Stimulated activated naive CD8-positive, alpha-beta T cell treated with anti-CD3 and anti-CD28 coated beads, Interleukin-15, Interleukin-2, amounts not matched to agents 100 ng/mL and 50 ng/mL, for 24 hours (primary cell): Measurements from ENCODE around the gene NFKBIA.

ENCODE experiments used
- H3K27ac Mint-ChIP-seq: one replicate; pipeline ENCODE4 v1.8.0; 2021; ENCODE audit warnings: mild to moderate bottlenecking, mixed read lengths
- H3K27me3 Mint-ChIP-seq: one replicate; pipeline ENCODE4 v1.8.0; 2021; ENCODE audit warnings: mixed read lengths
- H3K36me3 Mint-ChIP-seq: one replicate; pipeline ENCODE4 v1.8.0; 2021; ENCODE audit warnings: low read depth, mixed read lengths
- H3K4me1 Mint-ChIP-seq: one replicate; pipeline ENCODE4 v1.8.0; 2021; ENCODE audit warnings: low read depth, mixed read lengths
- H3K4me3 Mint-ChIP-seq: one replicate; pipeline ENCODE4 v1.8.0; 2021; ENCODE audit warnings: mild to moderate bottlenecking, mixed read lengths
- H3K9me3 Mint-ChIP-seq: one replicate; pipeline ENCODE4 v1.8.0; 2021; ENCODE audit warnings: mixed read lengths

NFKBIA gene

DNA sequence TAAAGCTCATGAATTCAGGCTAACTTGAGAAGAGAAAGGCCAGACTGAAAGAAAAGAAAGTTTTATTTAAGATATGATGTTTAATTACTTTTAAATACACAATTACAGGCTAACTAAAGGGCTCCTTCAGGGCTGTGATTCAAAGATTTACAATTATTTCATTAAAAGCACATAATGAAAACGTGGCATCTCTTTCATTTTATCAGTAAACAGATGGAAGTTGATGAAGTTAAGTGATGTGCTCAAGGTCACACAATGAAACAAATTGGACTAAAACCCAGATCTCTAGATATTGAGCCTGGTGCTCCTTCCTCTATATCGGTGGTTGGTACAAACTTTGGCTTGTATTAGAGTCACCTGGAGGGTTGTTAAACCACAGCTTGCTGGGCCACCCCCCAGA lies 13.5 kb upstream of the NFKBIA start:
- no peaks in the 10 kb centered on the region for H3K27me3 Mint-ChIP-seq
- H3K4me3 Mint-ChIP-seq = no peak overlapping the region
- no peaks in the 10 kb centered on the region for H3K9me3 Mint-ChIP-seq
- no peak overlapping the region for H3K27ac Mint-ChIP-seq
- H3K4me1 Mint-ChIP-seq = peaks cover 74% of the 10 kb centered on the region
- no peaks in the 10 kb centered on the region for H3K36me3 Mint-ChIP-seq

DNA sequence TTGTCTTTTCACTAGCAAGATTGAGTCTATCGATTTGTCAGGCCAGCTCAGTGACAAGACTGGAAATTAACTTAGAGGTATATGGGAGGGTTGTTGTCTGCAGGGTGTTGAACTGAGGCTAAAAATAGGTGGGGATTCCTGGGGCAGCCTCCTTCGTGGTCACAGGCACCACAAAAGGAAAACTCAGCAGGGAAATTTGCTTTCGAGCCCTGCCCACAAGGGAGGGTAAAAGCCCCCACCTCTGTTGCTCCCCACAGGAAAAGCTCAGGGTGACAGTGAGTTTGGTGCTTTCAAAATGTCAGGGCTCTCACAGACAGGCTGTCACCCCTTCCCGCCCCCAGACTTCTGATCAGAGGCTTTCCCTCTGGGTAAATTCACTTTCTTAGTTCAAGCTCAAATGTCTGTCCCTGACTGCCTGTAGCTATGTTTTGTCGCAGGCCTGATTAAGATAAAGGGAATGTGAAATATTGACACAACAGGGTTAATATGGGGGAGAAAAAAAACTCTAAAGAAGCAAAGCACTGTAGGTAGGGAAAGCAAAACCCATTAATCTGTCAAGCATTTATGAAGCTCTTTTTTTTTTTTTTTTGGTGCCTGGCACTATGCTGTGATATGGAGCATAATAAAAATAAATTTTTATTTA lies 11.7 kb upstream of the NFKBIA start:
- Mint-ChIP-seq H3K9me3 (no peaks in the 10 kb centered on the region), H3K27me3 (no peaks in the 10 kb centered on the region), H3K4me1 (peaks cover 71% of the 10 kb centered on the region), H3K27ac (peak overlapping the region; percentile 98), H3K36me3 (no peaks in the 10 kb centered on the region), H3K4me3 (peak overlapping the region; percentile 79)

DNA sequence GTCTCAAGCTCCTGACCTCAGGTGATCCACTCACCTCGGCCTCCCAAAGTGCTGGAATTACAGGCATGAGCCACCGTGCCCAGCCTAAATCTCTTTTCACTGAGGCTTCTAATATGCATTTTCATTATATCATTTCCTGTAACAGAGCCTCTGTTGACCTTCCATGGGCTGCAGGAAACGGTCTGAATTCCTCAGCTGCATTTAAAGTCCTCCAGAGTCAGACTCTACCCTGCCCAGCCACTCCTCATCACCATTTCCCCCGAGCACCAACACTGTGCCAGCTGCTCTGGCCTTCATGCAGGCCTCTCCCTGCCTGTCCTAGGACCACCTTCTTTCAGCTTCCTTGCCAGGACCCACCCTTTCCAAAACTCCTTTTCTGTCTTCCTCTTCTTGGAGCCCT lies 9.8 kb upstream of the NFKBIA start:
- Mint-ChIP-seq H3K4me1 (peaks cover 60% of the 10 kb centered on the region), H3K4me3 (no peak overlapping the region), H3K36me3 (no peaks in the 10 kb centered on the region), H3K27ac (peak overlapping the region; percentile 68), H3K9me3 (no peaks in the 10 kb centered on the region), H3K27me3 (no peaks in the 10 kb centered on the region)

DNA sequence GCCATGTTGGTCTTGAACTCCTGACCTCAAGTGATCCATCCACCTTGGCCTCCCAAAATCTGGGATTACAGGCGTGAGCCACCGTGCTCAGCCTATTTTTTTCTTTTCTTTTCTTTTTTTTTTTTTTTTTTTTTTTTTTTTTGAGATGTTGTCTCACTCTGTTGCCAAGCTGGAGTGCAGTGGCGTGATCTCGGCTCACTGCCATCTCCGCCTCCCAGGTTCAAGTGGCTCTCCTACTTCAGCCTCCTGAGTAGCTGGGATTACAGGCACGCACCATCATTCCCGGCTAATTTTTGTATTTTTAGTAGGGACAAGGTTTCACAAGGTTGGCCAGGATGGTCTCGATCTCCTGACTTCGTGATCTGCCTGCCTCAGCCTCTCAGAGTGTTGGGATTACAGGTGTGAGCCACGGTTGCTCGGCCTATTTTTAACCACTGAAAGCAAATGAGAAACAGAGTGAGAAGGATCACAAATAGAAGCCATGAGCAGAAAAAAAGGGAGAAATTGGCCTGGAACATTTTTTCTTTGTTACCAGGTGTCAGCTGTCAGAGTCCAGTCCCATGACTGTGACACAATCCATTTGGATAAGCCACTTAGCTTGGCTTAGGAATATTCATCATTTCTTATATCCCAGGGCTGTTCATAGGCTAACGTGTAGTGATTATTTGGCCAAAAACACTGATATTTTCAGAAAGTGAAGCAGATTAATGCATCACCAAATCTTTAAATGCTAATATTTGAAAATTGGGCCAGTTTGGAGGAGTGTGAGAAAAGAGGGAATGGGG lies 7.9 kb upstream of the NFKBIA start:
- Mint-ChIP-seq H3K4me3 (no peak overlapping the region), H3K9me3 (no peaks in the 10 kb centered on the region), H3K4me1 (peaks cover 47% of the 10 kb centered on the region), H3K36me3 (no peaks in the 10 kb centered on the region), H3K27me3 (no peaks in the 10 kb centered on the region), H3K27ac (peak overlapping the region; percentile 62)

DNA sequence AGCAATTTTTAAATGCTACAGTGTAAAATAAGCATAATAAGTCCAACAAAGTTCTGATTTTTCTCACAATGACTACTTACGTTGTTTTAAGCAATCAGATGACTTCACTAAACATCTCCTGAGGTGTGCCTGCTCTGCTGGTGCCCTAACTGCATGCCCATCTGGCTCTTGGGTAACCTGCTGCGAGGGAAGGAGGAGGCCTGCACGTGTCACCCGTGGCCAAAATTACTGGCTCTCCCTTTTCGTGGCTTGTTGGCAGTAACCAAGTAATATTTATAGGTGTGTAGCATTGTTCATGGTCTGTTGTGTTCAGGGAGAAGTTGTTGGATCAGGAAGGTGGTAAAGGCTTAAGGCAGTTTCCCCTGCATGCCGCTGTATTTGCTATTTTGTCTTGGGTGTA lies 6.3 kb upstream of the NFKBIA start:
- H3K36me3 Mint-ChIP-seq = no peaks in the 10 kb centered on the region
- H3K9me3 Mint-ChIP-seq = no peaks in the 10 kb centered on the region
- no peaks in the 10 kb centered on the region for H3K27me3 Mint-ChIP-seq

DNA sequence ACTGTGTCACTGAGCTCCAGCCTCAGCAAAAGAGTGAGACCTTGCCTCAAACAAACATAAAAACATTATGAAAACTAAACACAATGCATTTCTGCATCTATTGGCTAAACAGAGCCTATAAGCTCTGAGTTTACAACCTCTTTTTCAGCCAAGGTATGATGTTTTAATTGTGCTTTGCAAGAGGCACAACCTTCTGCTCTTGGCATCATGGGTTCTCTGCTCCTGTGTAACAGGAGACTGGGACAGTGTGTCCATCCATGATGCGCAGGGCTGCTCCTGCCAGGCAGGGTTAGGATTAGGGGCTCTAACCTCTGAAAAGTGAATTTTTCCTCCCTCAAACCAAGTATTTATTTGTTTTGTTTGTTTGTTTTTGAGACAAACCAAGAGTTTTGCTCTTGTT lies 5.0 kb upstream of the NFKBIA start:
- Mint-ChIP-seq H3K9me3 (no peaks in the 10 kb centered on the region), H3K27ac (no peak overlapping the region), H3K36me3 (no peaks in the 10 kb centered on the region), H3K27me3 (no peaks in the 10 kb centered on the region), H3K4me1 (peaks cover 43% of the 10 kb centered on the region), H3K4me3 (no peak overlapping the region)

More for the DNA sequence above, 6.3 kb upstream of the NFKBIA start:
- H3K27ac Mint-ChIP-seq = peak overlapping the region; percentile 1
- no peak overlapping the region for H3K4me3 Mint-ChIP-seq
- peaks cover 45% of the 10 kb centered on the region for H3K4me1 Mint-ChIP-seq

DNA sequence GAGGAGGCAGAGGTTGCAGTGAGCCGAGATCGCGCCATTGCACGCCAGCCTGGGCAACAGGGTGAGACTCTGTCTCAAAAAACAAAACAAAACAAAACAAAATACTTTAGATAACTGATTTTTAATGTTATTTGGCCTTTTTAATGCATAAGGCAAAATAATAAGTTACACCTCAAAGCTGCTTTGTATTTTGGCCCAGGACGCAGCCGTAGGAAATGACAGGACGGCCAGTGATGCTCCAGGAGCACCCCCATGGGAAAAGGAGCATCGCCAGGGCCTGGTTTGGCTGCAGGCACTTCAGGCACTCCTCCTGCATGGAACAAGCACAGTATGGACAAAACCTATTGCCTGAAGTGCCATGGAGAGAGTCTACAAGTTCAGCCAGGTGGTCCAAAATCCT lies 3.5 kb upstream of the NFKBIA start:
- Mint-ChIP-seq H3K27me3 (no peaks in the 10 kb centered on the region), H3K27ac (no peak overlapping the region), H3K4me1 (peaks cover 38% of the 10 kb centered on the region), H3K4me3 (no peak overlapping the region), H3K9me3 (no peaks in the 10 kb centered on the region), H3K36me3 (peaks cover 11% of the 10 kb centered on the region)

DNA sequence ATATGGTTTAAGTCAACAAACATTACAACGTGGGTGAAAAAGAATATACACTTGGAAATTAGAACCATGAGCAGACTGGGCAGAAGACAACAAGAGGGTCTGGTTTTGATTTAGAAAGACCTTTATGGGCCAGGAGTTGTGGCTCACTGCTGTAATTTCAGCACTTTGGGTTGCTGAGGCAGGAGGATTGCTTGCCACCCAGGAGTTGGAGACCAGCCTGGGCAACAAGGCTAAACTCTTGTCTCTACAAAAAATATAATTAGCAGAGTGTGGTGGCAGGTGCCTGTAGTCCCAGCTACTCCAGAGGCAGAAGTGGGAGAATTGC lies 2.7 kb upstream of the NFKBIA start:
- no peaks in the 10 kb centered on the region for H3K27me3 Mint-ChIP-seq
- no peak overlapping the region for H3K27ac Mint-ChIP-seq
- H3K4me1 Mint-ChIP-seq = peaks cover 38% of the 10 kb centered on the region
- peaks cover 19% of the 10 kb centered on the region for H3K36me3 Mint-ChIP-seq
- H3K4me3 Mint-ChIP-seq = no peak overlapping the region
- no peaks in the 10 kb centered on the region for H3K9me3 Mint-ChIP-seq

DNA sequence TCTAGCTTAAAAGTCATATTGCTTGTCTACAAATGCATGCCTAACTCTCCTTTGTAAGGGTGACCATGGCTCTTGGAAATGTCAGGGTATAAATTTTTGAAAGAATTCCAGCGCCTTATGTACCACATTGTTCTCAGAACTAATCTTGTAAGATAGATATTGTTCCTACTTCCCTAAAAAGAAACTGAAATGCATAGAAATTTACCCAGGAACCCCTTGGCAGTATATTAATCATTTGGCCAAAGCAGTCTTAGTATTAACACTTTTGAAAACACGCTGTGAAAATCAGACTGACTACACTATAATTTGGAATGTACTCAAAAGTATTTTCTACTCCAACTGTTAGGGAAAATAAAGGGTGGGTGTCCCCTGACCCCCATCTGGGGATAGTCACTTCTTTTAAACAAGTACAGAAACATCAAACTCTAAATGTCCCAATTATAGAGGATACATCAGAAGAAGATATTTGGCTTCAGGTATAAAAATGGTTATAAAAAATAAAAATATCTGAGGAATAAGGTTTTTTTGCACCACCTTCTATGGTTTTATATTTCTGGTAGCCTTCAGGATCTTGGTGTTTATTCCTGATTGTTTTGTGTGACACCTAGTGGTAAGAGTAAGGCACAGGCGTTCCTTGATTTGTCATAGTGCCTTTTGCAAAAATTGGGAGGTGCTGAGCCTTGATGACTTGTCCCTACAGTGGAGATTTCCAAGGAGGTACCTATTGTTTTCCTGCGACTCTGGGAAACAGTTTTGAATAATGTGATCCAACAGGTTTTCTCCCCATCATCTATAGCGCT lies 2.2 kb upstream of the NFKBIA start:
- Mint-ChIP-seq H3K4me1 (peaks cover 43% of the 10 kb centered on the region), H3K4me3 (peak overlapping the region; percentile 95), H3K9me3 (no peaks in the 10 kb centered on the region), H3K36me3 (peaks cover 25% of the 10 kb centered on the region), H3K27ac (no peak overlapping the region), H3K27me3 (no peaks in the 10 kb centered on the region)

DNA sequence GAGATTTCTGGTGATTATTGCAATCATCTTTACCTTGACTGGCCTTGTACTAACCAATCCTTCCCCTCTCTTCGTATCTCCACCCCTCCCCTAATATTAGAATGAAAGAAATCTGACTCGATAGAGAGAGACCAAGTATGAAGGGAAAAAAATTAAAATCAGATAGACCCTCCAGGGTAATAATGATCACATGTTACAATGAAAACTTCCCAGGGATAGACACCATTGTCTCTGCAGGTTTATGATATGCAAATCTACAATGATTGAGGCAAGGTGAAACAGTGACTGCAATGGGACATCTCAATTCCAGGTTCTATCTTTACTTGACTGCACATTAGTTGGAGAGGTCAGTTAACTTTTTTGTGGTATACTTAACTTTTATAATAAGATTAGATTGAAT lies 1.5 kb upstream of the NFKBIA start:
- Mint-ChIP-seq H3K36me3 (peaks cover 31% of the 10 kb centered on the region), H3K4me1 (peaks cover 49% of the 10 kb centered on the region), H3K4me3 (peak overlapping the region; percentile 95), H3K9me3 (no peaks in the 10 kb centered on the region), H3K27ac (peak overlapping the region; percentile 93), H3K27me3 (no peaks in the 10 kb centered on the region)

DNA sequence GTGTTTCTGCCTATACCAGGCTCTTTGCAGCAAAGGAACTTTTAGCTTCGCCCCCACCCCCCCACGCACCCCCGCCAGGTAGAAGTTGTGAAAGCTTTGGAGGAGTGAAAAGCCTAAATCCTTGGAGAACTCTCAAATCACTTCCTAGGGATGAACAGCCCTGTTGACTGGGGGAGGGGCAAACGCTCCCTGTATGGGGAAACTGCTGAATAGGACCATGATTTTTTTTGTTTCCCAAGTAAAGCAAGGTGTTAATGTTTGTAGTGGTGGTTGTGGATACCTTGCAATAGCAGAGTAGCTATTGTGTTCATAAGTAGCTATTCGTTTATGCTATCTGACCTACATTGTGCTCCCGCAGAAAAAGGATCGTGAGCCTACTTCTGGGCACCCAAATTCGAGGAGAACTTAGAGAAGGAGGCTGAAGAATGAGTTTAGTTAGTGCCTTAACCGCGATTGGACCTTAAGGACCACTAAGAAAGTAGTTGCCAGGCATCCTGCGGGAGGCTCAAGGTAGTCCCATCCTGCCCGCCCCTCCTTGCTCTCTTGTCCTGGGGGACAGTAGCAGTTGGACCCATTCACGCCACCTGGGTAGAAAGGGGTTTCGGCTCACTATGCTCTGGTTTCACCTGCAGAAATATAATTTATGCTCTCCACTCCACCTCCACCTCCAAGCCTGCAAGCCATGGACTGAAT lies 901 bp upstream of the NFKBIA start:
- H3K4me3 Mint-ChIP-seq = peak overlapping the region; percentile 95
- H3K4me1 Mint-ChIP-seq = peaks cover 56% of the 10 kb centered on the region
- no peaks in the 10 kb centered on the region for H3K27me3 Mint-ChIP-seq

DNA sequence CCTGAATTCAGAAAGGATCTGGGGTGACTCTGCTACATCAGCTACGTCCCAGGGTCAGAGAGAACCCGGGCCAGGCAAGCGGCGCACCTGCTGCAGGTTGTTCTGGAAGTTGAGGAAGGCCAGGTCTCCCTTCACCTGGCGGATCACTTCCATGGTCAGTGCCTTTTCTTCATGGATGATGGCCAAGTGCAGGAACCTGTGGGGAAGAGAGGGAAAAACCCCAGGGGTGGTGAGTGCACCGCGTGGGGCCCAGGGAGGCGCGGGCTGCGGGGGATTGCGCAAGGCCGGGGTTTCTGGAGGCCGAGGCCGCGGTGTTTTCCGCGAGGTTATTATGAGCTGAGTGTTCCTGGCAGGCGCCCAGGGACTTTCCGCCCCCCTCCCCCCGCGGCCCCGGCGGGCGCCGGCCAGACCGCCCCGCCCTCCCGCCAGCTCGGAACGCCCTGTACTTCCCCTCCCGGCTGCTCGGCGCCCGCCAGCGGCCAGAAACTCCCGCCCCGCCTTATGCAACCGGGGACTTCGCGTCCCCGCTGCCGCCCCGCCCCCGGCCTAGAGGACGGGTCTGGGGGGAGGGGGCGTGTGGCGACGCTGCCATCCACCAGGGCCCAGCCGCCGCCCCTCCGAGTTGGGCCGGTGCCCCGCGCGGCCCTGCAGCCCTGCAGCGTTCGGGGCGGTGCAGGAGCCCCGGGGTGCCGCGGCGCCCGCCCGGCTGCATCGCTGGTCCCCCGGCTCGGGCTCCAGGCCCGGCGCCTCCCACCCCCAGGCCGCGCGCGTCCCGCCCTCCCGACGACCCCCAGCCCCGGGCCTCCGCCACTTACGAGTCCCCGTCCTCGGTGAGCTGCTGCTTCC lies 723 bp downstream of the NFKBIA start:
- Mint-ChIP-seq H3K27me3 (no peaks in the 10 kb centered on the region), H3K27ac (peak overlapping the region; percentile 99), H3K9me3 (no peaks in the 10 kb centered on the region), H3K36me3 (peaks cover 49% of the 10 kb centered on the region), H3K4me1 (peaks cover 70% of the 10 kb centered on the region), H3K4me3 (peak overlapping the region; percentile 99)

More for the DNA sequence above, 901 bp upstream of the NFKBIA start:
- H3K9me3 Mint-ChIP-seq = no peaks in the 10 kb centered on the region
- peak overlapping the region; percentile 93 for H3K27ac Mint-ChIP-seq
- peaks cover 37% of the 10 kb centered on the region for H3K36me3 Mint-ChIP-seq

DNA sequence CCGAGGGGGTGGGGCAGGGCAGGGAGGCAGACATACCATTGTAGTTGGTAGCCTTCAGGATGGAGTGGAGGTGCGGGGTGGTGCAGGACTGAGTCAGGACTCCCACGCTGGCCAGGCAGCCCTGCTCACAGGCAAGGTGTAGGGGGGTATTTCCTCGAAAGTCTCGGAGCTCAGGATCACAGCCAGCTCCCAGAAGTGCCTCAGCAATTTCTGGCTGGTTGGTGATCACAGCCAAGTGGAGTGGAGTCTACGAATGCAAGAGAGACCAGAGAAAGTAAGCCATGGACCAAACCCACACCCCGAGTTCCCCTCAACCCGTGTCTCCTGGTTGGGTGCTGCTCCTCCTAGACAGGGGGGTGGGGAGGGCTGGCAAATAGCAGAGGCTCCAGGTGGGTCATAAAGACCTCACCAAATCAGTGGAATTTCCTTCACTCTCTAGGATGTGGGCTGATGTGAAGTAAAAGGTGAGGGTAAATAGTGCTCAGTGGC lies 1.4 kb downstream of the NFKBIA start:
- Mint-ChIP-seq H3K4me3 (peak overlapping the region; percentile 99), H3K27ac (peak overlapping the region; percentile 99), H3K36me3 (peaks cover 49% of the 10 kb centered on the region), H3K4me1 (peaks cover 75% of the 10 kb centered on the region), H3K27me3 (no peaks in the 10 kb centered on the region), H3K9me3 (no peaks in the 10 kb centered on the region)
